ENCODE data around the gene FAM76B. TPM values are rescaled to one million over a fixed set of nuclear protein-coding genes. Genes with fewer than 3 reads are reported as not detected.

FAM76B gene
- total and polyA plus RNA-seq, 2 of the 13 experiments (the other 11 are each of a cell fraction or from before 2014, with no cell fraction given) = 20.2 to 24.2 TPM

DNA sequence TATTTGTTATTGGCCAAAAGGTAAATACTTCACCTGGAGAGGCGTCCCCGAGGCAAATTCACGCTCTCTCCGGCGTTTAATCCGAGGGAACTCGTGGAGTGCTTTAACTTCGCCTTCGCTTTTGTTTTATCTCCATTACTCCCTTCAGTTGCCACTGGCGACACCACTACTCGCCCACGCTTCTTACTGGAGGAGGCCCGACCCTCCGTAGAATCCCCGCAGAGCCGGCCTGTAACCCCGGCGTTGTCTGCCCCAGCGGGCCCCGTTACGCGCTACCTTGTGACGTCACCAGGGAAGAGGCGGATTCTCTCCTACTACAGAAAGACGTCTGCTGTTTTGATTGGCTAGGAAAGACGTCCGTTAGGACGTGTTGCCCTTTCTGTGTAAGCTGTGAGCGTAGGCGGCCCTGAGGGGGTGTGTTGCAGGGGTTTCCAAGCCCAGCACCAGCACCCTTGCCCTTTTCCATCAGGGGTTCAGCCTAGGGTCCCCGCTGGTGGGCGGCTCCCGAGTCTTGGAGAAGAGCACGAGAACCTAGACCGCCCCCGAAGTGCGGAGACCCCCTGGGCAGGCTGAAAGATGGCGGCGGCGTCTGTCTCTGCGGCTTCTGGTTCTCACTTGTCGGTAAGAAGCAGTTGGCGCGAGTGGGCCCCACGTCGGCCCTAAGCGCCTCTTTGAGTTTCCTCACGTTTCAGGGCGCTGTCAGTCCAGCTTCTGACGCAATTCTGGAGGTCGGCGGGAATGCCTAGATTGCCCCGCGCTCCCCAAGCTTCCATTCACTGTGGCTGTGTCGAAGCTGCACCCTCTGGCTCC is 746 bp upstream of the FAM76B start, which contains the start of gene CEP57 (continued):
- no peak for TF ChIP-seq ADNP (CRISPR knock-in tag; IDR thresholded peaks at IDR 0.05)
- TF ChIP-seq, protein P1, sequence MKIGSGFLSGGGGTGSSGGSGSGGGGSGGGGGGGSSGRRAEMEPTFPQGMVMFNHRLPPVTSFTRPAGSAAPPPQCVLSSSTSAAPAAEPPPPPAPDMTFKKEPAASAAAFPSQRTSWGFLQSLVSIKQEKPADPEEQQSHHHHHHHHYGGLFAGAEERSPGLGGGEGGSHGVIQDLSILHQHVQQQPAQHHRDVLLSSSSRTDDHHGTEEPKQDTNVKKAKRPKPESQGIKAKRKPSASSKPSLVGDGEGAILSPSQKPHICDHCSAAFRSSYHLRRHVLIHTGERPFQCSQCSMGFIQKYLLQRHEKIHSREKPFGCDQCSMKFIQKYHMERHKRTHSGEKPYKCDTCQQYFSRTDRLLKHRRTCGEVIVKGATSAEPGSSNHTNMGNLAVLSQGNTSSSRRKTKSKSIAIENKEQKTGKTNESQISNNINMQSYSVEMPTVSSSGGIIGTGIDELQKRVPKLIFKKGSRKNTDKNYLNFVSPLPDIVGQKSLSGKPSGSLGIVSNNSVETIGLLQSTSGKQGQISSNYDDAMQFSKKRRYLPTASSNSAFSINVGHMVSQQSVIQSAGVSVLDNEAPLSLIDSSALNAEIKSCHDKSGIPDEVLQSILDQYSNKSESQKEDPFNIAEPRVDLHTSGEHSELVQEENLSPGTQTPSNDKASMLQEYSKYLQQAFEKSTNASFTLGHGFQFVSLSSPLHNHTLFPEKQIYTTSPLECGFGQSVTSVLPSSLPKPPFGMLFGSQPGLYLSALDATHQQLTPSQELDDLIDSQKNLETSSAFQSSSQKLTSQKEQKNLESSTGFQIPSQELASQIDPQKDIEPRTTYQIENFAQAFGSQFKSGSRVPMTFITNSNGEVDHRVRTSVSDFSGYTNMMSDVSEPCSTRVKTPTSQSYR (CRISPR knock-in tag; IDR thresholded peaks at IDR 0.05; ENCODE audit: borderline replicate concordance) = no peak
- peak; percentile 14; the same call in 1 of the 2 replicates for TF ChIP-seq SMAD9 (CRISPR knock-in tag; IDR thresholded peaks at IDR 0.05)
- TF ChIP-seq HMG20A (CRISPR knock-in tag; IDR thresholded peaks at IDR 0.05; ENCODE audit: borderline replicate concordance) = no peak
- TF ChIP-seq, protein P2, sequence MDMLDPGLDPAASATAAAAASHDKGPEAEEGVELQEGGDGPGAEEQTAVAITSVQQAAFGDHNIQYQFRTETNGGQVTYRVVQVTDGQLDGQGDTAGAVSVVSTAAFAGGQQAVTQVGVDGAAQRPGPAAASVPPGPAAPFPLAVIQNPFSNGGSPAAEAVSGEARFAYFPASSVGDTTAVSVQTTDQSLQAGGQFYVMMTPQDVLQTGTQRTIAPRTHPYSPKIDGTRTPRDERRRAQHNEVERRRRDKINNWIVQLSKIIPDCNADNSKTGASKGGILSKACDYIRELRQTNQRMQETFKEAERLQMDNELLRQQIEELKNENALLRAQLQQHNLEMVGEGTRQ (IDR thresholded peaks at IDR 0.05; ENCODE audit: low read depth, low read length) = no peak
- TF ChIP-seq, protein P2 (CRISPR knock-in tag; IDR thresholded peaks at IDR 0.05; ENCODE audit: borderline replicate concordance) = no peak
- no peak for TF ChIP-seq ZNF30 (CRISPR knock-in tag; IDR thresholded peaks at IDR 0.05)
- TF ChIP-seq ZNF205 (CRISPR knock-in tag; IDR thresholded peaks at IDR 0.05) = no peak; the same call in 1 of the 2 replicates
- no peak; the same call in 1 of the 2 replicates for TF ChIP-seq GATA4 (IDR thresholded peaks at IDR 0.05; ENCODE audit: borderline replicate concordance, low read depth)
- no peak for TF ChIP-seq REPIN1 (CRISPR knock-in tag; IDR thresholded peaks at IDR 0.05; ENCODE audit: borderline replicate concordance, low read depth)
- TF ChIP-seq MIER3 (CRISPR knock-in tag; IDR thresholded peaks at IDR 0.05; ENCODE audit: borderline replicate concordance) = no peak
- TF ChIP-seq ZNF282 (IDR thresholded peaks at IDR 0.05; ENCODE audit: partially characterized antibody) = no peak
- TF ChIP-seq, protein P3, sequence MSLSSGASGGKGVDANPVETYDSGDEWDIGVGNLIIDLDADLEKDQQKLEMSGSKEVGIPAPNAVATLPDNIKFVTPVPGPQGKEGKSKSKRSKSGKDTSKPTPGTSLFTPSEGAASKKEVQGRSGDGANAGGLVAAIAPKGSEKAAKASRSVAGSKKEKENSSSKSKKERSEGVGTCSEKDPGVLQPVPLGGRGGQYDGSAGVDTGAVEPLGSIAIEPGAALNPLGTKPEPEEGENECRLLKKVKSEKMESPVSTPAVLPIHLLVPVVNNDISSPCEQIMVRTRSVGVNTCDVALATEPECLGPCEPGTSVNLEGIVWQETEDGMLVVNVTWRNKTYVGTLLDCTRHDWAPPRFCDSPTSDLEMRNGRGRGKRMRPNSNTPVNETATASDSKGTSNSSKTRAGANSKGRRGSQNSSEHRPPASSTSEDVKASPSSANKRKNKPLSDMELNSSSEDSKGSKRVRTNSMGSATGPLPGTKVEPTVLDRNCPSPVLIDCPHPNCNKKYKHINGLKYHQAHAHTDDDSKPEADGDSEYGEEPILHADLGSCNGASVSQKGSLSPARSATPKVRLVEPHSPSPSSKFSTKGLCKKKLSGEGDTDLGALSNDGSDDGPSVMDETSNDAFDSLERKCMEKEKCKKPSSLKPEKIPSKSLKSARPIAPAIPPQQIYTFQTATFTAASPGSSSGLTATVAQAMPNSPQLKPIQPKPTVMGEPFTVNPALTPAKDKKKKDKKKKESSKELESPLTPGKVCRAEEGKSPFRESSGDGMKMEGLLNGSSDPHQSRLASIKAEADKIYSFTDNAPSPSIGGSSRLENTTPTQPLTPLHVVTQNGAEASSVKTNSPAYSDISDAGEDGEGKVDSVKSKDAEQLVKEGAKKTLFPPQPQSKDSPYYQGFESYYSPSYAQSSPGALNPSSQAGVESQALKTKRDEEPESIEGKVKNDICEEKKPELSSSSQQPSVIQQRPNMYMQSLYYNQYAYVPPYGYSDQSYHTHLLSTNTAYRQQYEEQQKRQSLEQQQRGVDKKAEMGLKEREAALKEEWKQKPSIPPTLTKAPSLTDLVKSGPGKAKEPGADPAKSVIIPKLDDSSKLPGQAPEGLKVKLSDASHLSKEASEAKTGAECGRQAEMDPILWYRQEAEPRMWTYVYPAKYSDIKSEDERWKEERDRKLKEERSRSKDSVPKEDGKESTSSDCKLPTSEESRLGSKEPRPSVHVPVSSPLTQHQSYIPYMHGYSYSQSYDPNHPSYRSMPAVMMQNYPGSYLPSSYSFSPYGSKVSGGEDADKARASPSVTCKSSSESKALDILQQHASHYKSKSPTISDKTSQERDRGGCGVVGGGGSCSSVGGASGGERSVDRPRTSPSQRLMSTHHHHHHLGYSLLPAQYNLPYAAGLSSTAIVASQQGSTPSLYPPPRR (CRISPR knock-in tag; IDR thresholded peaks at IDR 0.05; ENCODE audit: borderline replicate concordance) = no peak
- TF ChIP-seq, protein P4, sequence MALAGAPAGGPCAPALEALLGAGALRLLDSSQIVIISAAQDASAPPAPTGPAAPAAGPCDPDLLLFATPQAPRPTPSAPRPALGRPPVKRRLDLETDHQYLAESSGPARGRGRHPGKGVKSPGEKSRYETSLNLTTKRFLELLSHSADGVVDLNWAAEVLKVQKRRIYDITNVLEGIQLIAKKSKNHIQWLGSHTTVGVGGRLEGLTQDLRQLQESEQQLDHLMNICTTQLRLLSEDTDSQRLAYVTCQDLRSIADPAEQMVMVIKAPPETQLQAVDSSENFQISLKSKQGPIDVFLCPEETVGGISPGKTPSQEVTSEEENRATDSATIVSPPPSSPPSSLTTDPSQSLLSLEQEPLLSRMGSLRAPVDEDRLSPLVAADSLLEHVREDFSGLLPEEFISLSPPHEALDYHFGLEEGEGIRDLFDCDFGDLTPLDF (CRISPR knock-in tag; IDR thresholded peaks at IDR 0.05) = no peak; the same call in 1 of the 2 replicates
- TF ChIP-seq ZNF83 (CRISPR knock-in tag; IDR thresholded peaks at IDR 0.05; ENCODE audit: borderline replicate concordance) = no peak; the same call in 1 of the 2 replicates
- 0 out of 2 replicates have a peak, but pooled peaks have one; percentile 14 for TF ChIP-seq BRCA1 (CRISPR knock-in tag; IDR thresholded peaks at IDR 0.05)
- no peak for TF ChIP-seq ZNF713 (CRISPR knock-in tag; IDR thresholded peaks at IDR 0.05)
